CD4-positive, alpha-beta T cell treated with Interleukin-1 beta for 1 hour (primary cell): ENCODE results near the gene ZBTB24.
A peak's percentile ranks its signal among the peaks of the same experiment; 100 is the strongest.
"Not testable (repeated sequence)": the region's sequence is repeated elsewhere in the genome, so short reads cannot be mapped to it uniquely, and the experiment has no call there.

Experiments
- DNase-seq, 2 donors: peaks; one replicate each; pipeline ENCODE4 v3.0.0-alpha.2; 2020 to 2022

The ZBTB24 gene

GRCh38 chr6:109482905-109483734 is at the start of gene ZBTB24:
ZBTB24 (minus strand) TSS chr6:109483219; CDS start chr6:109482026, 1,193 bp downstream.
- peak; percentile 91 to 93 for DNase-seq

- DNase-seq, result no peak
Observed at GRCh38 chr6:109531446-109531845, 48.4 kb upstream of the ZBTB24 start.

GRCh38 chr6:109527989-109528388 is 45.0 kb upstream of the ZBTB24 start:
- no peak for DNase-seq

GRCh38 chr6:109526905-109527628 is 44.0 kb upstream of the ZBTB24 start:
- peak; percentile 43 to 70 for DNase-seq

- no peak for DNase-seq
Observed at GRCh38 chr6:109524129-109524528, 41.1 kb upstream of the ZBTB24 start.

- DNase-seq, result no peak
Observed at GRCh38 chr6:109523478-109523877, 40.5 kb upstream of the ZBTB24 start.

GRCh38 chr6:109521080-109521479 is 38.1 kb upstream of the ZBTB24 start:
- DNase-seq, result no peak

- not testable (repeated sequence) for DNase-seq
Observed at GRCh38 chr6:109519647-109520046, 36.6 kb upstream of the ZBTB24 start.

- no peak for DNase-seq
Observed at GRCh38 chr6:109516929-109517328, 33.9 kb upstream of the ZBTB24 start.

GRCh38 chr6:109515781-109516409 is 32.9 kb upstream of the ZBTB24 start:
- peak in 1 of 2 donors; percentile 31 for DNase-seq

- no peak for DNase-seq
Observed at GRCh38 chr6:109514946-109515345, 31.9 kb upstream of the ZBTB24 start.

GRCh38 chr6:109513571-109514071 is 30.6 kb upstream of the ZBTB24 start:
- DNase-seq, result no peak

GRCh38 chr6:109512271-109512817 is 29.3 kb upstream of the ZBTB24 start:
- DNase-seq, result no peak

- DNase-seq, result no peak
Observed at GRCh38 chr6:109511832-109512231, 28.8 kb upstream of the ZBTB24 start.

GRCh38 chr6:109510358-109510757 is 27.3 kb upstream of the ZBTB24 start:
- DNase-seq, result no peak

GRCh38 chr6:109508166-109508860 is 25.3 kb upstream of the ZBTB24 start:
- DNase-seq, result no peak

- no peak for DNase-seq
Observed at GRCh38 chr6:109507490-109508072, 24.6 kb upstream of the ZBTB24 start.

GRCh38 chr6:109506841-109507240 is 23.8 kb upstream of the ZBTB24 start:
- DNase-seq, result no peak

- DNase-seq, result no peak
Observed at GRCh38 chr6:109506314-109506713, 23.3 kb upstream of the ZBTB24 start.

- no peak for DNase-seq
Observed at GRCh38 chr6:109503327-109504224, 20.6 kb upstream of the ZBTB24 start.

- no peak for DNase-seq
Observed at GRCh38 chr6:109498936-109499335, 15.9 kb upstream of the ZBTB24 start.
